ENCODE measurements around the gene GALC. TPM values are rescaled to one million over a fixed set of nuclear protein-coding genes. Genes with fewer than 3 reads are reported as not detected.

Gene GALC
- total and polyA plus RNA-seq, 2 donors (not counting 3 experiments of a cell fraction or from before 2014, with no cell fraction given), result 12.4 to 14.2 TPM

GRCh38 chr14:87992346-87992717, 650 bp downstream of the GALC start:
- no peak for FAIRE-seq
- DNase-seq (ENCODE audit: low read depth, low spot score), result no peak
- POLR2A ChIA-PET, result no interaction called here
- H3K9ac ChIP-seq (replicated peaks; ENCODE audit: extremely low read depth, insufficient read depth, low read length), result peak overlapping the region; percentile 46
- BruUV-seq (replicated peaks), result no TSS peak
- no peaks in the 10 kb centered on the region for H3K36me3 ChIP-seq (ENCODE audit: control insufficient read depth in 2 of 2, extremely low read depth in 1 of 2, insufficient read depth in 2 of 2, low read length in 2 of 2)
- peak overlapping the region; percentile 73 to 82 (median 74) for H3K4me3 ChIP-seq (replicated peaks in 1 of 3; ENCODE audit: insufficient read depth in 1 of 3, low read depth in 1 of 3, low read length in 3 of 3)
- H3K4me1 ChIP-seq (ENCODE audit: control insufficient read depth, extremely low read depth, insufficient read depth, low read length), result peaks cover 12% of the 10 kb centered on the region
- intact Hi-C loops (cut with micrococcal nuclease) (loop anchor here (5.0 kb wide), 2 partner anchors 395 to 570 kb away; partner anchors contain the start of genes SPATA7 and ZC3H14), dilution Hi-C loops (cut with MboI; ENCODE audit: extremely low pct_ligation_motif_present, low sequenced_read_pairs) (no loop called here)
- peak overlapping the region; percentile 98 for H2AFZ ChIP-seq (ENCODE audit: low read depth, low read length)
- no peaks in the 10 kb centered on the region for H4K20me1 ChIP-seq (replicated peaks; ENCODE audit: control insufficient read depth, extremely low read depth, insufficient read depth, low read length)
- H3K9me3 ChIP-seq (replicated peaks; ENCODE audit: control insufficient read depth, insufficient read depth, low read length), result no peaks in the 10 kb centered on the region
- H3K27me3 ChIP-seq (ENCODE audit: control insufficient read depth in 2 of 2, insufficient read depth in 2 of 2, low read length in 2 of 2), result no peaks in the 10 kb centered on the region
- no peaks in the 10 kb centered on the region for H3K9me1 ChIP-seq (replicated peaks; ENCODE audit: control insufficient read depth, extremely low read depth, insufficient read depth, low read length)
- H3K4me2 ChIP-seq (ENCODE audit: insufficient read depth, low read length), result peak overlapping the region; percentile 85
- TF ChIP-seq MYC (IDR thresholded peaks at IDR 0.05; ENCODE audit: low read depth, low read length) (no peak), GATA2 (IDR thresholded peaks at IDR 0.05; ENCODE audit: insufficient read depth, insufficient read length, low read depth, low read length) (no peak), JUN (IDR thresholded peaks at IDR 0.05; ENCODE audit: borderline replicate concordance, insufficient read depth, insufficient read length, low read depth) (no peak), MAX (IDR thresholded peaks at IDR 0.05; ENCODE audit: insufficient read depth, insufficient read length) (no peak), POLR2A (IDR thresholded peaks at IDR 0.05; ENCODE audit: low read depth, low read length) (no peak), POLR2AphosphoS5 (IDR thresholded peaks at IDR 0.05; ENCODE audit: insufficient read depth, low read depth, low read length) (no peak)
- H3K27ac ChIP-seq (ENCODE audit: insufficient read depth, low read depth, low read length), result peak overlapping the region; percentile 58
- CTCF ChIA-PET, result interaction anchor here (1.6 to 1.7 kb wide), 3 partner anchors 23 to 176 kb away, joined by 5 to 10 read pairs (median 10); no protein-coding TSS in a partner anchor
- H3K79me2 ChIP-seq (ENCODE audit: control insufficient read depth, insufficient read depth, low read length), result no peaks in the 10 kb centered on the region

- intact Hi-C loops (cut with micrococcal nuclease) (loop anchor here (5.0 kb wide), 2 partner anchors 397 to 572 kb away; partner anchors contain the start of genes SPATA7 and ZC3H14), dilution Hi-C loops (cut with MboI; ENCODE audit: extremely low pct_ligation_motif_present, low sequenced_read_pairs) (no loop called here)
- Histone ChIP-seq H3K4me3 (replicated peaks in 1 of 3; ENCODE audit: insufficient read depth in 1 of 3, low read depth in 1 of 3, low read length in 3 of 3) (no peak overlapping the region), H3K79me2 (ENCODE audit: control insufficient read depth, insufficient read depth, low read length) (no peaks in the 10 kb centered on the region), H3K9ac (replicated peaks; ENCODE audit: extremely low read depth, insufficient read depth, low read length) (no peak overlapping the region), H3K9me3 (replicated peaks; ENCODE audit: control insufficient read depth, insufficient read depth, low read length) (no peaks in the 10 kb centered on the region), H4K20me1 (replicated peaks; ENCODE audit: control insufficient read depth, extremely low read depth, insufficient read depth, low read length) (no peaks in the 10 kb centered on the region), H2AFZ (ENCODE audit: low read depth, low read length) (no peak overlapping the region), H3K9me1 (replicated peaks; ENCODE audit: control insufficient read depth, extremely low read depth, insufficient read depth, low read length) (no peaks in the 10 kb centered on the region), H3K27ac (ENCODE audit: insufficient read depth, low read depth, low read length) (no peak overlapping the region), H3K27me3 (ENCODE audit: control insufficient read depth in 2 of 2, insufficient read depth in 2 of 2, low read length in 2 of 2) (no peaks in the 10 kb centered on the region), H3K4me1 (ENCODE audit: control insufficient read depth, extremely low read depth, insufficient read depth, low read length) (peaks cover 12% of the 10 kb centered on the region), H3K36me3 (ENCODE audit: control insufficient read depth in 2 of 2, extremely low read depth in 1 of 2, insufficient read depth in 2 of 2, low read length in 2 of 2) (no peaks in the 10 kb centered on the region), H3K4me2 (ENCODE audit: insufficient read depth, low read length) (no peak overlapping the region)
- POLR2A ChIA-PET, result no interaction called here
- no TSS peak for BruUV-seq (replicated peaks)
- CTCF ChIA-PET, result interaction anchor here (1.5 kb wide), 1 partner anchor 24 kb away, joined by 3 read pairs; no protein-coding TSS in a partner anchor
- no peak for TF ChIP-seq FOS (IDR thresholded peaks at IDR 0.05; ENCODE audit: borderline replicate concordance, insufficient read depth, low read length)
- no peak for TF ChIP-seq MAX (IDR thresholded peaks at IDR 0.05; ENCODE audit: insufficient read depth, insufficient read length)
- TF ChIP-seq POLR2AphosphoS5 (IDR thresholded peaks at IDR 0.05; ENCODE audit: insufficient read depth, low read depth, low read length), result no peak
- no peak for TF ChIP-seq MYC (IDR thresholded peaks at IDR 0.05; ENCODE audit: low read depth, low read length)
- TF ChIP-seq CTCF (IDR thresholded peaks at IDR 0.05; ENCODE audit: extremely low read depth in 1 of 2, insufficient read depth in 1 of 2, low read depth in 1 of 2, low read length in 2 of 2), result no peak
- TF ChIP-seq JUN (IDR thresholded peaks at IDR 0.05; ENCODE audit: borderline replicate concordance, insufficient read depth, insufficient read length, low read depth), result no peak
- no peak for TF ChIP-seq GATA2 (IDR thresholded peaks at IDR 0.05; ENCODE audit: insufficient read depth, insufficient read length, low read depth, low read length)
- TF ChIP-seq EZH2 (IDR thresholded peaks at IDR 0.05; ENCODE audit: borderline replicate concordance, low read depth, low read length, severe bottlenecking), result no peak
- no peak for TF ChIP-seq POLR2A (IDR thresholded peaks at IDR 0.05; ENCODE audit: low read depth, low read length)
- DNase-seq (ENCODE audit: low read depth, low spot score) (no peak), FAIRE-seq (no peak)
Measured at GRCh38 chr14:87990682-87991081, 2.3 kb downstream of the GALC start.

All from endothelial cell of umbilical vein (primary cell).